ENCODE results near the gene OR5K1. TPM values are rescaled to one million over a fixed set of nuclear protein-coding genes. Genes with fewer than 3 reads are reported as not detected.

OR5K1 gene
- total RNA-seq, 2 experiments from 2014 or later: not detected

DNA sequence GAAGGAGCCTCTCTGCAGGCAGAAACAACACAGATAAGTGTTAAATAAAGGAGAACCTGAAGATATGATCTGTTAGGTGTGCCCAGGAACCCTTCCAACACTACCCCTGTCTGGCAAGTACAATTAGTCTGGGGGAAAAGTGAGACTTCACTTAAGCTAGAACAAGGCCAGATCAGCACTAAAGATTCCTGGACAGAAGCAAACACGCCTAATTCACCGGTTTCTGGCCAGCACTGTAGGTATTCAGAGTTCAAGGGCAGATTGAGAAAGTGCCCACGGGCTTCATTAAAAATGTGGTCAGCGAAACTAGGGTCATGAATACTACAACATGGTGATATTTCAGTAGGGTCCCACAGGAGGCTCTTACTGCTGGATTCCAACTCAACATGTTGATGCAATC, 28.6 kb upstream of the OR5K1 start:
- H3K79me2 ChIP-seq (ENCODE audit: insufficient read depth, low read depth, low read length): no peaks in the 10 kb centered on the region
- BruUV-seq (replicated peaks): no TSS peak
- H3K4me3 ChIP-seq (ENCODE audit: low read depth, low read length, poor library complexity, severe bottlenecking): no peak overlapping the region
- intact Hi-C loops (cut with micrococcal nuclease; ENCODE audit: unreplicated experiment): no loop called here
- ChIA-PET CTCF (ENCODE audit: unreplicated experiment) (no interaction called here), POLR2A (no interaction called here)
- no peaks in the 10 kb centered on the region for H3K4me1 ChIP-seq (ENCODE audit: insufficient read depth, low read length, poor library complexity, severe bottlenecking)
- H2AFZ ChIP-seq (ENCODE audit: low read length): no peak overlapping the region
- no peaks in the 10 kb centered on the region for H3K9me2 ChIP-seq (ENCODE audit: insufficient read depth, low read length)
- H3K36me3 ChIP-seq (ENCODE audit: insufficient read depth, low read length): no peaks in the 10 kb centered on the region
- H4K20me1 ChIP-seq (ENCODE audit: insufficient read depth, low read length): no peaks in the 10 kb centered on the region
- no peak overlapping the region for H3K27ac ChIP-seq (ENCODE audit: low read depth, low read length, poor library complexity, severe bottlenecking)
- TF ChIP-seq, protein P1, sequence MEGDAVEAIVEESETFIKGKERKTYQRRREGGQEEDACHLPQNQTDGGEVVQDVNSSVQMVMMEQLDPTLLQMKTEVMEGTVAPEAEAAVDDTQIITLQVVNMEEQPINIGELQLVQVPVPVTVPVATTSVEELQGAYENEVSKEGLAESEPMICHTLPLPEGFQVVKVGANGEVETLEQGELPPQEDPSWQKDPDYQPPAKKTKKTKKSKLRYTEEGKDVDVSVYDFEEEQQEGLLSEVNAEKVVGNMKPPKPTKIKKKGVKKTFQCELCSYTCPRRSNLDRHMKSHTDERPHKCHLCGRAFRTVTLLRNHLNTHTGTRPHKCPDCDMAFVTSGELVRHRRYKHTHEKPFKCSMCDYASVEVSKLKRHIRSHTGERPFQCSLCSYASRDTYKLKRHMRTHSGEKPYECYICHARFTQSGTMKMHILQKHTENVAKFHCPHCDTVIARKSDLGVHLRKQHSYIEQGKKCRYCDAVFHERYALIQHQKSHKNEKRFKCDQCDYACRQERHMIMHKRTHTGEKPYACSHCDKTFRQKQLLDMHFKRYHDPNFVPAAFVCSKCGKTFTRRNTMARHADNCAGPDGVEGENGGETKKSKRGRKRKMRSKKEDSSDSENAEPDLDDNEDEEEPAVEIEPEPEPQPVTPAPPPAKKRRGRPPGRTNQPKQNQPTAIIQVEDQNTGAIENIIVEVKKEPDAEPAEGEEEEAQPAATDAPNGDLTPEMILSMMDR (conservative IDR thresholded peaks at IDR 0.05; ENCODE audit: low read length): no peak
- TF ChIP-seq EZH2phosphoT487 (IDR thresholded peaks at IDR 0.05; ENCODE audit: borderline replicate concordance, low read depth, low read length): no peak
- peaks cover 12% of the 10 kb centered on the region for H3K9me3 ChIP-seq (ENCODE audit: low read length)
- no peak for DNase-seq (ENCODE audit: low spot score)
- no peak overlapping the region for H3K4me2 ChIP-seq (ENCODE audit: low read length)

DNA sequence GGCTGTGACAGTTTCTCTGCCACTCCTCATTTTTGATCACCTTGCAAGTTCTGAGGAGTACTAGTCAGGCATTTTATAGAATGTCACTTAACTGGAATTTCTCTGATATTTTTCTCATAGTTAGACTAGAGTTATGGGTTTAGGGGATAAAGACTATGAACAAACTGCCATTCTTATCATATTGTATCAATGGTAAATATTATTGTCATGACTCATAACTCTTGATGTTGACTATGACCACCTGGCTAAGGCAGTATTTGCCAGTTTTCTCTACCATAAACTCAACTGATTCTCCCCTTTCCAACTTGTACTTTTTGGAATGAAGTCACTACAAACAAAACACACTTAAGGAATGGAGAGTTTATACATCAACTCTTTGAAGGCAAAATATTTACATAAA, 22.7 kb upstream of the OR5K1 start:
- no peaks in the 10 kb centered on the region for H4K20me1 ChIP-seq (ENCODE audit: insufficient read depth, low read length)
- no peak for DNase-seq (ENCODE audit: low spot score)
- ChIA-PET POLR2A (no interaction called here), CTCF (ENCODE audit: unreplicated experiment) (no interaction called here)
- H3K4me3 ChIP-seq (ENCODE audit: low read depth, low read length, poor library complexity, severe bottlenecking): no peak overlapping the region
- TF ChIP-seq EZH2phosphoT487 (IDR thresholded peaks at IDR 0.05; ENCODE audit: borderline replicate concordance, low read depth, low read length): no peak
- TF ChIP-seq, protein P1 (conservative IDR thresholded peaks at IDR 0.05; ENCODE audit: low read length): no peak
- no peak overlapping the region for H3K4me2 ChIP-seq (ENCODE audit: low read length)
- H2AFZ ChIP-seq (ENCODE audit: low read length): no peak overlapping the region
- no peaks in the 10 kb centered on the region for H3K9me3 ChIP-seq (ENCODE audit: low read length)
- no peaks in the 10 kb centered on the region for H3K4me1 ChIP-seq (ENCODE audit: insufficient read depth, low read length, poor library complexity, severe bottlenecking)
- intact Hi-C loops (cut with micrococcal nuclease; ENCODE audit: unreplicated experiment): no loop called here
- no peaks in the 10 kb centered on the region for H3K9me2 ChIP-seq (ENCODE audit: insufficient read depth, low read length)
- no peaks in the 10 kb centered on the region for H3K36me3 ChIP-seq (ENCODE audit: insufficient read depth, low read length)
- no peaks in the 10 kb centered on the region for H3K79me2 ChIP-seq (ENCODE audit: insufficient read depth, low read depth, low read length)
- BruUV-seq (replicated peaks): no TSS peak
- no peak overlapping the region for H3K27ac ChIP-seq (ENCODE audit: low read depth, low read length, poor library complexity, severe bottlenecking)

DNA sequence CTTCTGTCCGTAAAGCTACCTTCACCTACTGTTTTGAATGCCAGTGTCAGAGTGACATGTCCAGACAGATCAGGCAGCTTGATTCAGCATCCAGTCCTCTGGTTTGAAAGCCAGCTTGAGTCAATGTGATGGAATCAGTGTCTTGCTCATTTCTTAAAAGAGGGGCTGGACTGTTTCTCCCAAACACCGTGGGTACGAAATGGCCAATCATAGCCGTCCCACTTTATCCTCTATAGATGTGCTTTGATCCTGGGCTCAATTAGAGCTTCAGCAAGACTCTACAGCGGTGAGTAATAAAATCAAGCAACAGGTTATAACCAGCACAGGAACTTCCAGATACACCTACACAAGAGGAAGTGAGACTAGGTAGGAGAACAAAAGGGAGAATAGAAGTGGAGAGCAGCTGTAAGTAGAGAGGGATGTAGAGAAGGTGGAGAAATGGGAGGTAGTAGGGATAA, 17.0 kb upstream of the OR5K1 start:
- H3K9me3 ChIP-seq (ENCODE audit: low read length): no peaks in the 10 kb centered on the region
- H3K4me2 ChIP-seq (ENCODE audit: low read length): no peak overlapping the region
- no peaks in the 10 kb centered on the region for H3K9me2 ChIP-seq (ENCODE audit: insufficient read depth, low read length)
- H3K36me3 ChIP-seq (ENCODE audit: insufficient read depth, low read length): no peaks in the 10 kb centered on the region
- BruUV-seq (replicated peaks): no TSS peak
- H4K20me1 ChIP-seq (ENCODE audit: insufficient read depth, low read length): no peaks in the 10 kb centered on the region
- no peaks in the 10 kb centered on the region for H3K4me1 ChIP-seq (ENCODE audit: insufficient read depth, low read length, poor library complexity, severe bottlenecking)
- no peaks in the 10 kb centered on the region for H3K79me2 ChIP-seq (ENCODE audit: insufficient read depth, low read depth, low read length)
- no peak for DNase-seq (ENCODE audit: low spot score)
- H2AFZ ChIP-seq (ENCODE audit: low read length): no peak overlapping the region
- ChIA-PET POLR2A (interaction anchor here (1.6 kb wide), 1 partner anchor 14 kb away, joined by 4 read pairs; no protein-coding TSS in a partner anchor), CTCF (ENCODE audit: unreplicated experiment) (no interaction called here)
- no peak overlapping the region for H3K4me3 ChIP-seq (ENCODE audit: low read depth, low read length, poor library complexity, severe bottlenecking)
- intact Hi-C loops (cut with micrococcal nuclease; ENCODE audit: unreplicated experiment): no loop called here
- TF ChIP-seq, protein P1 (conservative IDR thresholded peaks at IDR 0.05; ENCODE audit: low read length): no peak
- TF ChIP-seq EZH2phosphoT487 (IDR thresholded peaks at IDR 0.05; ENCODE audit: borderline replicate concordance, low read depth, low read length): no peak
- H3K27ac ChIP-seq (ENCODE audit: low read depth, low read length, poor library complexity, severe bottlenecking): no peak overlapping the region
